ENCODE measurements around the gene PRMT9. TPM values are rescaled to one million over a fixed set of nuclear protein-coding genes. Genes with fewer than 3 reads are reported as not detected.

The PRMT9 gene
- polyA plus RNA-seq, 1 experiment = 3.3 TPM

- peak; percentile 72 for DNase-seq (ENCODE audit: low read depth)
- ChIA-PET POLR2A (interaction anchor here (0.6 kb wide), 1 partner anchor 12 kb away, joined by 4 read pairs; no protein-coding TSS in a partner anchor), CTCF (interaction anchor here (1.8 to 14.2 kb wide), 2 partner anchors 145 to 151 kb away, joined by 4 to 169 read pairs; no protein-coding TSS in a partner anchor)
- TF ChIP-seq, protein P1, sequence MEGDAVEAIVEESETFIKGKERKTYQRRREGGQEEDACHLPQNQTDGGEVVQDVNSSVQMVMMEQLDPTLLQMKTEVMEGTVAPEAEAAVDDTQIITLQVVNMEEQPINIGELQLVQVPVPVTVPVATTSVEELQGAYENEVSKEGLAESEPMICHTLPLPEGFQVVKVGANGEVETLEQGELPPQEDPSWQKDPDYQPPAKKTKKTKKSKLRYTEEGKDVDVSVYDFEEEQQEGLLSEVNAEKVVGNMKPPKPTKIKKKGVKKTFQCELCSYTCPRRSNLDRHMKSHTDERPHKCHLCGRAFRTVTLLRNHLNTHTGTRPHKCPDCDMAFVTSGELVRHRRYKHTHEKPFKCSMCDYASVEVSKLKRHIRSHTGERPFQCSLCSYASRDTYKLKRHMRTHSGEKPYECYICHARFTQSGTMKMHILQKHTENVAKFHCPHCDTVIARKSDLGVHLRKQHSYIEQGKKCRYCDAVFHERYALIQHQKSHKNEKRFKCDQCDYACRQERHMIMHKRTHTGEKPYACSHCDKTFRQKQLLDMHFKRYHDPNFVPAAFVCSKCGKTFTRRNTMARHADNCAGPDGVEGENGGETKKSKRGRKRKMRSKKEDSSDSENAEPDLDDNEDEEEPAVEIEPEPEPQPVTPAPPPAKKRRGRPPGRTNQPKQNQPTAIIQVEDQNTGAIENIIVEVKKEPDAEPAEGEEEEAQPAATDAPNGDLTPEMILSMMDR (IDR thresholded peaks at IDR 0.05; ENCODE audit: insufficient read depth, low read depth, low read length) = no peak
- Histone ChIP-seq H3K36me3 (ENCODE audit: control insufficient read depth, insufficient read depth, low read length) (no peaks in the 10 kb centered on the region), H3K27me3 (ENCODE audit: control insufficient read depth, insufficient read depth, low read length) (no peaks in the 10 kb centered on the region), H3K4me3 (ENCODE audit: low read depth, low read length) (no peak overlapping the region)
These were observed 30.8 kb upstream of the PRMT9 start for GRCh38 chr4:147714575-147715401.

DNA sequence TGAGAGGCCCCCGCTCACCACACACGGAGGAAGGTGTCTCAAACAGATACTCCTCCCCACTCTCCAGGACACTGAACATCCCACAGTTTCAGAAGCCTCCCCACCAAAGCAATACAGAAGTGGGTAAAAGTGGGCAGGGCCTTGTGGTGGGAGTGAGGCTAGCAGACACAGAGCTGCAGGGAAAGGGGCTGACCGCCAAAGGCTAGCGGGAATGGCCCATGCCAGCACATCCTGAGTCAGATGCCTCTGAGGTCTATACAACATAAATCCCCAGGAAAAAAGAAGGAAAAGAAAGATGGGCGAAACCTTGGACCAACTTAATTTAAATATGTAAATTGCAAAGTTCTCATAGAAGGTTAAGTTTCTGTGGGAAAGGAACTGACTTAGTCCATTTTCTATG is 26.0 kb upstream of the PRMT9 start:
- Histone ChIP-seq H3K4me3 (ENCODE audit: low read depth, low read length) (no peak overlapping the region), H3K27me3 (ENCODE audit: control insufficient read depth, insufficient read depth, low read length) (no peaks in the 10 kb centered on the region), H3K36me3 (ENCODE audit: control insufficient read depth, insufficient read depth, low read length) (no peaks in the 10 kb centered on the region)
- TF ChIP-seq, protein P1 (IDR thresholded peaks at IDR 0.05; ENCODE audit: insufficient read depth, low read depth, low read length) = no peak
- POLR2A ChIA-PET = no interaction called here
- CTCF ChIA-PET = interaction anchor here (1.9 to 14.2 kb wide), 3 partner anchors 22 to 165 kb away, joined by 4 to 169 read pairs (median 12); partner anchors contain the start of gene ARHGAP10
- DNase-seq (ENCODE audit: low read depth) = no peak

DNA sequence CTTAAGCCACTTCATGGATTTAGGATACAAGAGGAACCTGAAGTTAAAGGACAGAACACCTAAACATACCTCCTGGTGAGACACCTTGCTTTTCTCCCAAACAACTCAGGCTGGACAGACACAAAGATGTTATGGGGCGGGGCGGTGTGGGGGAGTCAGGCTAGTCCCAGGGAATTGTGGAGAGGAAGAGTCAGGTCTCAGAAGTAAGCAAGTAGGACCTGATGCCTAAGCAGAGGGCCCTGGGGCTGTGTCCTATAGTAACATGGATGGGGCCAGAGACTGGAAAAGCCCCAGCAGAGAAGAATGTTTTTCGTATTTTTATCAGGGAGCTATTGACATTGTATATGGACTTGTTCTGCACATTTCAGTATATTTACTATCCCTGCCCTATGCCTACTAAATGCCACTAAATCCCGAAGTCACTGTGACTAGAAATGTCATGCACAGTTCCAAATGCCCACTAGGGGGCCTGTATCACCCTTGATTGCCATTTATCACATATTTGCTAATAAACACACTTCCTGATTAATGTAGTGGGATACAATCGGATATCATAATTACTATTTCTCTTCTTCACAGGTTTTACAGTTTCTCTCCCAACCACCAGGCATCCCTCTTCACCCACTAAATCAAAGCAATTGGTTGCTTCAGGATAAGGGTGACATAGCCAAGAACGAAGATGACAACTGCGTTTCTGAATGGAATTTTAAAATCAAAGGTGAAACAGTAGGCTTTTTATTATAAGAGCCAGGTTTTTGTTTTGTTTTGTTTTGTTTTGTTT is 24.1 kb upstream of the PRMT9 start:
- TF ChIP-seq, protein P1 (IDR thresholded peaks at IDR 0.05; ENCODE audit: insufficient read depth, low read depth, low read length) = peak; percentile 85
- Histone ChIP-seq H3K36me3 (ENCODE audit: control insufficient read depth, insufficient read depth, low read length) (no peaks in the 10 kb centered on the region), H3K4me3 (ENCODE audit: low read depth, low read length) (no peak overlapping the region), H3K27me3 (ENCODE audit: control insufficient read depth, insufficient read depth, low read length) (no peaks in the 10 kb centered on the region)
- POLR2A ChIA-PET = no interaction called here
- DNase-seq (ENCODE audit: low read depth) = no peak
- CTCF ChIA-PET = interaction anchor here (0.6 to 14.2 kb wide), 17 partner anchors 9 to 167 kb away, joined by 3 to 169 read pairs (median 3); partner anchors contain the start of gene ARHGAP10

DNA sequence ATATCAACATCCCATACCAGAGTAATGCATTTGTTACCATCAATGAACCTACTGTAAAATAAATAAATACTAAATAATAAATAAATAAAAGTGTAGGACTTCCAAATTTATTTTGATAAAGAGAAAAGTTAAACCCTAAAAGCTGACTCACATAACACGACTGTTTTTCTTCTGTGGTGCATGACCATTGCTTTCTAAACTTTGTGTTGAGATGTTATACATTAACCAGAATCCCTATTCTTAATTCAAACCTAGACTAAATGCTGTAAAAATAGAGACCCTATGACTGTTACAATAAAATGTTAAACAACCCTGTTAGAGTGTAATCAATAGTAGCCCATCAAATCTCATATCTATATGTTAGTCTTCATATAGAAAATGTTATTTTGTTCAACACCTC is 20.9 kb upstream of the PRMT9 start:
- no peaks in the 10 kb centered on the region for H3K27me3 ChIP-seq (ENCODE audit: control insufficient read depth, insufficient read depth, low read length)
- TF ChIP-seq, protein P1 (IDR thresholded peaks at IDR 0.05; ENCODE audit: insufficient read depth, low read depth, low read length) = no peak
- H3K36me3 ChIP-seq (ENCODE audit: control insufficient read depth, insufficient read depth, low read length) = no peaks in the 10 kb centered on the region
- POLR2A ChIA-PET = no interaction called here
- no peak overlapping the region for H3K4me3 ChIP-seq (ENCODE audit: low read depth, low read length)
- no peak for DNase-seq (ENCODE audit: low read depth)
- CTCF ChIA-PET = interaction anchor here (14.2 kb wide), 1 partner anchor 160 kb away, joined by 169 read pairs; no protein-coding TSS in a partner anchor

DNA sequence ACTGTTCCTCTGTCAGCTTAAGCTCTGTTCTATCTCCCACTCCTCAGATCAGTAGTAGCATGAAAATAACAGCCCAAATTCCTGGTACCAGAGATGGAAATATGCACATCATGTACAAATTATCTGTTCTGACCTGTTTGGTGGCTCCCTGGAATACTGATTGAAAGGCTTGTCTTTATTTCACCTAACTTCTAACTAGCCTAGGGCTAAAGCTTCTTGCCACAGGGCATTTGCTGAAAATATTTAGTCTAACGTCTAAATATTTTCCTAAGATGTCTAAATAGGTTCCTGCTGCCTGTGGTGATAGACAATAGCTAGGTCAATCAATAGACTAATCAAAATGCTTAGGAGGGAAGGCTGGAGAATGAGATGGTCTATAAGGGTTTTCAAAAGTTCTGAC is 12.9 kb upstream of the PRMT9 start:
- ChIA-PET CTCF (interaction anchor here (1.5 to 2.0 kb wide), 2 partner anchors 11 to 169 kb away, joined by 6 to 16 read pairs; no protein-coding TSS in a partner anchor), POLR2A (no interaction called here)
- Histone ChIP-seq H3K27me3 (ENCODE audit: control insufficient read depth, insufficient read depth, low read length) (peaks cover 1% of the 10 kb centered on the region; the same call in 1 of the 2 replicates), H3K36me3 (ENCODE audit: control insufficient read depth, insufficient read depth, low read length) (no peaks in the 10 kb centered on the region), H3K4me3 (ENCODE audit: low read depth, low read length) (no peak overlapping the region)
- TF ChIP-seq, protein P1 (IDR thresholded peaks at IDR 0.05; ENCODE audit: insufficient read depth, low read depth, low read length) = no peak
- DNase-seq (ENCODE audit: low read depth) = no peak
